HG02870 (cell line): ENCODE data around the gene KLHL7.
"Not testable (repeated sequence)": the region's sequence is repeated elsewhere in the genome, so short reads cannot be mapped to it uniquely, and the experiment has no call there.

ENCODE experiments used
- ATAC-seq: cut with Tn5 transposase; IDR thresholded peaks from one replicate; pipeline ENCODE4 v1.9.1; 2021; ENCODE audit warnings: mild to moderate bottlenecking, moderate library complexity; ENCODE audit not compliant: unreplicated experiment

KLHL7 gene

DNA sequence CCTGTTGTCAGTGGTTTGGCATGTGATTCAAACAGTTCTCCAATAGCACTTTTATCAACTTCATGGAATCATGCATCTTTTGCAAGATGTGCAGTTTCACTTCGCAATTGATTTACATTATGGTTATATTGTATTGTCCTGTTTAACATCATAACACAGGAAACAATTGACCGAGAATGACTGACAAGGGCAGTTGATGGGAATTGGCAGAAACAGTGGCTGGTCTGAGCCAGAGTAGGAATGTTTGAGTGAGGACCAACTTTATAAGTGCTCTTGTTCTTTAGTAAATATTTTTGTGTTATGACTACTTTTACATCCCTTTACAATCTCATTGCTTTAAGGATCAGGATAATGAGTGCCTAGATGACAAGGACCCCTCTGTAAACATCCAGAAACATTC is 2.2 kb downstream of the KLHL7 start:
- ATAC-seq = no peak

DNA sequence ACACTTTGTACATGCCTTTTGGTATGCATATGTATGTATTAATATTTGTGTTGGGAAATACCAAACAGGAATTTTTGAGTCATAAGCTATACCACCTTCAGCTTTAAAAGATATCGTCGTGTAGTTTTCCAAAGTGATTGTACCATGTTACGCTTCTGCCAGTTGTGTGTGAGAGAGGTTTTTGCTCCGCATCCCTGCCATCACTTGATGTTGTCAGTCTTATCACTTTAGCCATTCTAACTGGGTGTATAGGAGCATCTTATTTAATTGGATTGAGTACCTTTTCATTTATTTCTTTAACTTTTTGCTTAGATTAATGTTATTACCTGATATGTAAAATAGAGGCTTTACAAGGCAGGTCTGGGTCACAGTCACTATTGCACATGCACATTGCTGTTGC is 3.4 kb downstream of the KLHL7 start:
- no peak for ATAC-seq

DNA sequence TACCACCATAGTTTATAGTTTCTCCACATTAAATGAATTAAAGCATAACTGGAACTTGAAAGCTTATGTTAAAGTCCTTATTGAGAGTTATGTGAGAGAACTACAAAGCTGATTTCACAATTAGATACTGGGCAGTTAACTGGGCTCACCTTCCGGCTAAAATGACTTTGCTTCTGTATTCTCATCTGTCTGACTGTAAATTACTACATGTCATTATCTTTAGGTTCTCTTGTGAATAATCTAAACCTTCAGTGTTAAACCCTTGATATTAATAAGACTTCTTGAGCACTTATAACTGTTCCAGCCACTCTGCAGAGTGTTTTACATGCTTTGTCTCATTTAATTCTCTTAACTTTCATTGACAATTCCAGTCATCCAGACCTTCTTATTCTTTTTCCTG is 3.9 kb downstream of the KLHL7 start:
- no peak for ATAC-seq

DNA sequence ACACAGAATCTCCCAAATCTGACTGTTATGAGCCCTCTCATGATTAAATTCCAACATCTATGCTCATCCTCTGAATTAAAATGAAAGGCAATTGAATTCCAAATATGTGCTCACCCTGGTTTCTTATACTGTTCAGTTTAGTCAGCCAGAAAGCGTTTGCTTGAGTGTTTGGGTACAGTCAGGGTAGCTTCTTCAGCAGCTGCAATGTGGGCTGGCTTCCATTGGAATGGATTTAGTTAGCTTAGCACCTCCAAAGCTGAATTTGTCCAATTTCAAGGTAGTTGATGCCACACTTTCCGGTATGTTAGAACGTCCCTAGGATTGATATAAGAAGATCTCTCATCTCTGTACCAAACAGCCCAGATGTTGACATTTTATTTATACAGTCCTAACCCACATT is 9.3 kb downstream of the KLHL7 start:
- ATAC-seq = no peak

DNA sequence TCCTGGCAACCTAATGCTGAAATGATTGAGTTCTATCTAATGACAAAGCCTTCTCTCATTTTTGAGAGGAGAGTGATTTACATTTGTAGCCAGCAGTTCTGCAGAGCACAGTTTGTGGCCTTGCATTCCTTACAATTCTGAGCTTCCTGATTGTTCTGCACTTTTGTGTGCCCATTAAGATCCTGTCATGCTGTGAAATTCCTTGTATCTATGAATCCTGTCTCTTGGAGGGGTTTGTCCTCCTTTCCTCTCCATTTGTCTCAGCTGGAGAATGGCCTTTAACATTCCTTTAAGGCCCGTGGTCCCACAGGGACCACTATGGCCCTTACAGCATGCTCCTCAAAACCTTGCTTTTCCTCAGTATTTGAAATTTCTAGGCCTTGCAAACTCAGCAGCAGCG is 10.4 kb downstream of the KLHL7 start:
- no peak for ATAC-seq

DNA sequence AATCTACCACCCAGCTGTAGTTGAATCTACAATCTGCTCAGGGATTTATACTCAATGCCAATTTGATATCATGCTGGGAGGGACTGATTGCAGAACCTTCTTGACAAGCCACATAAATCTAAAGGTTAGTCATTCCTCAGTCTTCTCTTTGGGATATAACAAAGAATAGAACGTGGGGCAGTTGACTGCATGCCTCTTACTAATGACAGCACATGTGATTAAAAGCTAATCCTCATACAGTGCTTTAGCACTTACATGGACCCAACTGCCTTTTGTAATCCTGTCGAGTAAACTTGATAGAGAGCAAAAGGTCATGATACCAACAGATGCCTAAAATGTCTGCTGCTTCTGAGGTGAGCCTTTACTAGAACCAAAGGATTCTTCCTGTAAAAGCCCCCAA is 12.3 kb downstream of the KLHL7 start:
- ATAC-seq = no peak

DNA sequence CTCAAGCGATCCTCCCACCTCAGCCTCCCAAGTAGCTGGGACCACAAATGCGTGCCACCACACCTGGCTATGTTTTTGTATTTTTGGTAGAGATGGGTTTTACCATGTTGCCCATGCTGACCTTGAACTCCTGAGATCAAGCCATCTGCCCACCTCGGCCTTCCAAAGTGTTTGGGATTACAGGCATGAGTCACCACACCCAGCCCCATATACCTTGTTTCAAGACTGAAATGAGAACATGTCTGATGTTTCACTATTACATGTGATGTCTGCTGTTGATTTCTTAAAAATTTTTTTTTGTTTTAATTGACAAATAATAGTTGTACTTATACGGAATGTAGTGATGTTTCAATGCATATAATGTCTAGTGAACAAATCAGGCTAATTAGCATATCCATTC is 14.5 kb downstream of the KLHL7 start:
- ATAC-seq = no peak

DNA sequence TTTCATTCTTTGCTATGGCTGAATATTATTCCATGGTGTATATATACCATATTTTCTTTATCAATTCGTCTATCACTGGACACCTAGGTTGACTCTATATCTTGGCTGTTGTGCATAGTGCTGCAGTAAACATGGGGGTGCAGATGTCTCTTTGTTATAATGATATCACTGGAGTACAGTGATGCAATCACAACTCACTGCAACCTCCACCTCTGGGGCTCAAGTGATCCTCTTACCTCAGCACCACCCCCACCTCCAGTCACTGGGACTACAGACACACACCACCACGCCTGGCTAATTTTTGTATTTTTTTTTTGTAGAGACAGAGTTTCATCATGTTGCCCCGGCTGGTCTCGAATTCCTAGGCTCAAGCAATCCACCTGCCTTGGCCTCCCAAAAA is 15.6 kb downstream of the KLHL7 start:
- ATAC-seq = no peak

DNA sequence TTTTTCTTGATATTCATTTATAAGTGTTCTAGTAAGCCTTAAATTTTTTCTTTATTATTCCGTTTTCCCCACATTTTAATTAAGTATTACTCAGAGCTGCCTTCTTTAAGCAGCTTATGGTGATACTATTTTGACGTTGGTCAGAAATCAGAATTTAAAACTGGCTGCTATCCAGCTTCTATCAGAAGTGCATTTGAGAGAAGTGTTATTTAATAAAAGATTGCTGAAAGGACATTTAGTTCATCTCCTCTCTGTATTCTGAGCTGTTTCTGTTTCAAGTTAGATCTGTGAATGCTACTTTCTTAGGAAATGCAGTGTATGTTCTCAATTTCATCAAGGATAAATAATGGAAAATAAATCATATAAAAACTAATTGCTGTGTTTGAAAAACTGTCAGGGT is 17.4 kb downstream of the KLHL7 start:
- no peak for ATAC-seq

DNA sequence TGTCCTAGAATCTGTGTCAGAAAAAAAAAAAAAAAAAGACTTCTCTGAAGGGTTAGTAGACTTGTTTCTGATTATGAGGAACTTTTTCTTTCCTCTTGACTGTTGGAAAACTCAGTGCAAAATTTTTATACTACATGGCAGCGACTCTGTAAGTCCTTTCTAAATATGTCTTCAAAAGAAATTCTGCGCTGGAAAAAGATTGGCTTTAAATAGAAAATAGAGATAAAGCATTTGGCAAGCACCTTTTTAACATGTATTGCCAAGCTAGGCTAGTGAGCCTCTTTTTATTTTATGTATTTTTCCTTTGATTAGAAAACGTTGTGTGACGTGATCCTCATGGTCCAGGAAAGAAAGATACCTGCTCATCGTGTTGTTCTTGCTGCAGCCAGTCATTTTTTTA is 17.9 kb downstream of the KLHL7 start:
- ATAC-seq = no peak

DNA sequence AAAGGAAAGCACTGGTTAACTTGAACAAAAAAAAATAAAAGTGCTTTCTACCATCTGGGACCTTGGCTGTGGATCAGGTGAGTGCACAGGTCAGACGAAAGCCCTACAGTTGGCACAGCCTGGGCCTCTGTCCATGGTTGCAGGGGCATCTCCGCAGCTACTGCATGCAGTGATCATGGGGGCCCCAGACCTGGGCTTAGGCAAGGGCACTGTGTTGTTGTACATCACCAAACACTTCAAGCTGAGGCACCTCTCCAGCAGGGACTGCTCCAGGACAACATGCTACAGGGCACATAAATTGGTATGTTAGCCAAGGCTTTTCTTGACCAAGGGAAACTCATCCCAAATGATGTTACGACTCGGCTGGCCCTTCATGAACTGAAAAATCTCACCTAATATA is 23.5 kb downstream of the KLHL7 start:
- ATAC-seq = no peak

DNA sequence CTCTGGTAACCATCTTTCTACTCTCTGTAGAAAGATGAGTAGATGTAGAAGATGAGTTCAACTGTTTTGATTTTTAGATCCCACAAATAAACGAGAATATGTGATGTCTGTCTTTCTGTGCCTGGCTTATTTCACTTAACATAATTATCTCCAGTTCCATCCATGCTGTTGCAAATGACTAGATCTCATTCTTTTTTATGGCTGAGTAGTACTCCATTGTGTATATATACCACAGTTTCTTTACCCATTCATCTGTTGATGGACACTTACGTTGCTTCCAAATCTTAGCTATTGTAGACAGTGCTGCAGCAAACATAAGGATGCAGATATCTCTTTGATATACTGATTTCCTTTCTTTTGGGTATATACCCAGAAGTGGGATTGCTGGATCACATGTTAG is 26.2 kb downstream of the KLHL7 start:
- ATAC-seq = not testable (repeated sequence)

DNA sequence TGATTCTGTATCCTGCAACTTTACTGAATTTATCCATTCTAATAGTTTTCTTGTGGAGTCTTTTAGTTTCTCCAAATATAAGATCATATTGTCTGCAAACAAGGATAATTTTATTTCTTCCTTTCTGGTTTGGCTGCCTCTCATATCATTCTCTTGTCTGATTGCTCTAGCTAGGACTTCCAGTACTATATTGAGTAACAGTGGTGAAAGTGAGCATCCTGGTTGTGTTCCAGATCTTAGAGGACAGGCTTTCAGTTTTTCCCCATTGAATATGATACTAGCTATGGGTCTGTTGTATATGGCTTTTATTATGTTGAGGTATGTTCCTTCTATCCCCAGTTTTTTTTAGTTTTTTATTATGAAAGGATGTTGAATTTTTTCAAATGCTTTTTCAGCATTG is 28.2 kb downstream of the KLHL7 start:
- ATAC-seq = no peak

DNA sequence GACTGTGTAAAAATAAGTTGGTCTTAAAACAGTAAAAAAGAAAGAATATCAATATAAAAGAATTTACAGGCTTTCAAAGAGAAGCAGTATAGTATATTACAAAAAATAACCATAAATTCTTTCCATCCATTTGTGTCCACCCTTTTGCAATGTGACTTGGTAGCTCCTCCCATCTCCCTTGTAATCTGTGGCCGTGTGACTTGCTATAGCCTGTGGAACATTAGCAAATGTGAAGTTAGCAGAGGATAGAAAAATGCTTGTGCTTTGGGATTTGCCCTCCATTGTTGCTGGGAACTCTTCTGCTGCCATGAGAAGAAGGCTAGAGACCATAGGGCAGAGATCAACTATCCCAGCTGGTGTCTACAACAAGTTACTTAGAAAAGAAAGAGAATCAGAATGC is 30.2 kb downstream of the KLHL7 start:
- no peak for ATAC-seq

DNA sequence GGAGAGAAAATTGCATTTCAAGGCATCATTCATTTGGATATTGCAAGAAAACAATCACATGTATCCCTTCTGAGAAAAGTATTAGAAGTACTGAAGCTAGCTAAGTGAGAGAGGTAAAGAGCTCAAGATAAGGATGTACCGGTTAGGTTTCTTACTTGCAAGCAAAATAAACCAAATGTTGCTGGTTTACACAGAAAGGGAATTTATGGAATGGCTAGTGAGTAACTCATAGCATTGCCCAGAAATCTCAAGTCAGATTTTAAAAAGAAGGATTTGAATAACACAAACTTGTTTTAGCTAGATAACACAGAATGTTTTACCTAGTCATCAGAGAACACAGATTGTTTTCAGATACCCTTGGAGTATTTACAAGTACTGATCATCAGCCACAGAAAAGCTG is 30.6 kb downstream of the KLHL7 start:
- no peak for ATAC-seq

DNA sequence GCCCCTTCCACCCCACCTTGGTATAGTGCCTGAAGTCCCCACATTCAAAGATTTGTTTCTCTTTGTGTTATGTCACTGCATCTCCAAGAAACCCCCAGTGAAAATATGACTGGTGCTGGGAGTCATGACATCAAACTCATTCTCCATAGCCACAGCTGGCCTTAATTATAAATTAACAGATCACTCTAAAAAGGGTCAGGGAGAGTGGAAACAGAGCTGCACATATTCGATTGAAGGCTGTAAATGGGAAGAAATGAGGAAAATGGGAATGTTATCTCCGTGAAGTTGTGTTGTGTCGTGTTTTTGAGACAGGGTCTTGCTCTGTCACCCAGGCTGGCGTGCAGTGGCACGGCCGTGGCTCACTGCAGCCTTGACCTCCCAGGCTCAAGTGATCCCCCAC is 52.1 kb downstream of the KLHL7 start:
- ATAC-seq = no peak

DNA sequence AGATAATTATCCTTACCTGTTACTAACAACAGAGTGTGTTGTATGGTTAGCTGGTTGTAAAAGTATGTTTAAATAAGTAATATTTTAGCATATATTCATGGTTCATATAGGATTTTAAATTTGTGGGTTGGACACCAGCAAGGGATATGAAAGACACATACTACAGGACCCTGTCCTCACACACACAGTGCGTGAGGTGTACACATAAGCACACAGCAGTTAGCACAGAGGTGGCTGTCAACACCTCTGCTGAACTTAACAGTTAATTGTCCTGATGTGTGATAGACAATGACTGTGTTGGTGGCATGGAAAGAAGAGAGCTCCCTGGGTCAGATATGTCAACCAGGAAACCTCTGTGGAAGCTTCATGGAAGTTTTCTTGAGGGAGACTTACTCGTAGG is 53.0 kb downstream of the KLHL7 start:
- no peak for ATAC-seq

DNA sequence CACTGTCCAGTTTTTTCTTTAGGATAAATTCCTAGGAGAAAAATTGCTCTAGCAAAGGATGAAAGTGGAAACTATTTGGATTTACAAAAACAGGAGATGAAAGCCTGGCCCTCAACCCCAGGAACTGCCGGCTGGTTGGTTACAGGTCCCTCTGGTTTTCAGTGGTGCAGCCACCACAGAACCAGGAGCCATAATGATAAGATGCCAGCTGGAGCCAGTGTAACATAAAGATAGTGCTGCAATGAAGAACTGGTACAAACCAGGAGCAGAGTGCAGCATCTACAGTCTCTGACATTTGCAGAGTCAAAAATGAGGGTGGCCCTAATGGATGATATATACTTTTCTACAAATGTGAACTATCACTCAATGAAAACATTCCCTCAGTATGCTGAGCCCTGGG is 55.9 kb downstream of the KLHL7 start:
- no peak for ATAC-seq

DNA sequence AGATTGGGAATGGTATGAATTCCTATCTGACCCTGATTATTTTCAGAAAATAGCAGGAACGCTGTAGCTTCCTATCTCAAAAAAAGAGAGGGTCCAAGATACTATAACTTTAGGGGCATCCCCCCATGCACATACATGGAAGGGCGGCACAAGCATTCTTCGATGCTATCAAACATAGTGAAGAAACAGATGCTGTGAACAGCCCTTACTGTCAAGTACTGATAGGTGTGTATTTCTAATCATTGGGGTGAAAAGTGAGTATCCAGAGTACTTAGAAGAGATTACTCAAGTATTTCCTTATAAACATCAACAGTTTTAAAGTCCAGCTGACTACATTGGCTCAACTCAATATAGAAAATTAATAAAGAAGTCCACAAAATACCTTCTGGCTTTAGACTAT is 59.3 kb downstream of the KLHL7 start:
- ATAC-seq = no peak

DNA sequence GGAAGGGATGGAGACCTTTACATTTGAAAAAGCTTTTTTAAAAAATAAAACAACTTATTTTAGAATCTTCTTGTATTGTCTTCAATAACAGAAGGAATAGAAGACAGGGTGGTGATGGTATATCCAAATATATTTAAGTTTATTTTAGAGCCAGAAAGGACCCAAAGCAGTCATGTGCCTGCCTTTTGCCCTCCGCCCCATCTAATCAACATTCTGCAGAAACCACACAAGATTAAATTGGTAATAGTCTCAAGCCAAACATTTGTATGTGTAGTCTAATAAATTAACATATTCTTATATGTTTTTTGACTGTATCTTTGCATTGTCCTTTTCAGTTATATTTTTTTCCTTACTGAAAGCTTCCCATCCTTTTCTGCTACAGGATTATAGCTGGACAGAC is 59.7 kb downstream of the KLHL7 start:
- ATAC-seq = no peak

DNA sequence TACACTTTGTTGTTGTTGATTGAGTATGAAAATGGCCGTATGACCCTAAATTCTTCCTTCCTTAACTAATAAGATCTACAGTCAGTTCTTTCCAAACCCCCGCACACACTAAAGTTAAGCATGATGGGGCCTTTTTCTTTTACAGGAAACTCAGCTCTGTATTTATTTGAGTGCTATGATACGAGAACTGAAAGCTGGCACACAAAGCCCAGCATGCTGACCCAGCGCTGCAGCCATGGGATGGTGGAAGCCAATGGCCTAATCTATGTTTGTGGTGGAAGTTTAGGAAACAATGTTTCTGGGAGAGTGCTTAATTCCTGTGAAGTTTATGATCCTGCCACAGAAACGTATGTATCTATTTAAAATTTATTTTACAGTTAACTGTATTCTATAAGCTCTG is 62.1 kb downstream of the KLHL7 start:
- ATAC-seq = no peak

DNA sequence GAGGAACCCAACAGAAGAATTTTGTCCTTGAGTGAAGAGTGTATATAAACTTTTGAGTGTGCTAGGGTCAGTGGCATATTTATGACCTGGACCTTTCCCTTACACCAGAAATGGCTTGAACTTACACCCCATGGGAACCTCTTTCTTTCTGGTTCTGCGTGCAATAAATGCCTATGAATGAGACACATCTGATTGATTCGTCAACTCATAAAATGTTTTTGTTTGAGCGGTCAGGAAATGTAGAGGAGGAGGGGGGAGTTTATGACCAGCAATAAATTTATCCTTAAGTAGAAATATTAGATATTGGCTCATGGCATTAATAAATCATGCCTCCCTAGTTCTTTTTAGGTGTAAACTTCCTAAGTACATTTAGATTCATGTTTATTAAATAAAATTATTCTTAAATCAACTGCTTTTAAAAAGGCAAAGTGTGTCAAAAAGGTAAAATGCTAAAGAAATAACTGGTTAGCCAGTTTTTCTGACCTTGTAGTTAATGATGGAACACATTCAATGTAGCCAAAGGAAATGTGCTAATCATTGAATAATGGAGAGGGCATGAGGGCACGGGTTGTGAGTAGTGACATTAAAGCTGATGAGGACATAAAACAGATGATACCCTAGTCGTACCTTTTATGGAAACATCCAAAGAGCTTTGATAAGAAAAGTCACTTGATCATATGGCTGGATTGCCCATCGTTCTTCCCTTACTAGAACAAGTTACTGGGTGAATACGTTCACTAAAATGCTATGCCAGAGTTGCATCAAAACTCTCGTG is 62.7 kb downstream of the KLHL7 start:
- ATAC-seq = no peak

DNA sequence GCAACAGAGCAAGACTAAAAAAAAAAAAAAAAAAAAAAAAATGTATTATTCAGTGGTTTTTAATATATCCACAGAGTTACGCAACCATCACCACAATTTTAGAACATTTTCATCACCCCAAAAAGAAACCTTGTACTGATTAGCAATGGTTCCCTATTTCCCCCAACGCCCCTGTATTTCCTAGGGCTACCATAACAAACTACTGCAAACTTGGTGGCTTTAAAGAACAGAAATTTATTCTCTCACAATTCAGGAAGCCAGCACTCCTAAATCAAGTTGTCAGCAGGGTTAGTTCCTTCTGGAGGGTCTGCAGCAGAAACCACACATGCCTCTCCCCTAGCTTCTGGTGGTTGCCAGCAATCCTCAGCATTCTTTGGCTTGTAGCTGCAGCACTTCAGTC is 70.4 kb downstream of the KLHL7 start:
- ATAC-seq = no peak
